PFSK-1 (cell line): ENCODE data around the gene RBKS.

Experiments
- POLR2AphosphoS5 ChIP-seq: IDR thresholded peaks from 2 replicates; pipeline ENCODE4 v1.6.1; 2012; ENCODE audit warnings: low read depth, mild to moderate bottlenecking, control low read depth, low read length, moderate library complexity
- SIN3A ChIP-seq: IDR thresholded peaks from 2 replicates; pipeline ENCODE4 v1.6.1; 2012; ENCODE audit warnings: mild to moderate bottlenecking, low read length, moderate library complexity, borderline replicate concordance; ENCODE audit not compliant: insufficient read depth

GRCh38 chr2:27754138-27754588, 136.0 kb downstream of the RBKS start:
- TF ChIP-seq SIN3A (no peak), POLR2AphosphoS5 (no peak)
